GM18861 (cell line): ENCODE data around the gene PGR.
"Not testable (repeated sequence)": the region's sequence is repeated elsewhere in the genome, so short reads cannot be mapped to it uniquely, and the experiment has no call there.

Experiments used
- ATAC-seq: cut with Tn5 transposase; IDR thresholded peaks from one replicate; pipeline ENCODE4 v1.9.1; 2021; ENCODE audit not compliant: unreplicated experiment

PGR gene

DNA sequence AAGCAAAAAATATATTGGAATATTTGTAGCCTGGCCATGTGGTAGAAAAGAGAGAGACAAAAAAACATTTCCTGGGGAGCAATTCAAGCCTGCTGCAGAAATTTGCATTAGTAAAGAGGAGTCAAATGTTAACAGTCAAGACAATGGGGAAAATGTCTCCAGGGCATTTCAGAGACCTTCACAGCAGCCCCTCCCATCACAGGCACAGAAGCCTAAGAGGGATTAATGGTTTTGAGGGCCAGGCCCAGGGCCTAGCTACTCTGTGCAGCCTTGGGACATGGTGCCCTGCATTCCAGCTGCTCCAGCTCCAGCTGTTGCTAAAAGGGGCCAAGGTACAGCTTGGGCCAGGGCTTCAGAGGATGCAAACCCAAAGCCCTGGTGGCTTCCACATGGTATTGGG is 46.8 kb downstream of the PGR start:
- no peak for ATAC-seq

DNA sequence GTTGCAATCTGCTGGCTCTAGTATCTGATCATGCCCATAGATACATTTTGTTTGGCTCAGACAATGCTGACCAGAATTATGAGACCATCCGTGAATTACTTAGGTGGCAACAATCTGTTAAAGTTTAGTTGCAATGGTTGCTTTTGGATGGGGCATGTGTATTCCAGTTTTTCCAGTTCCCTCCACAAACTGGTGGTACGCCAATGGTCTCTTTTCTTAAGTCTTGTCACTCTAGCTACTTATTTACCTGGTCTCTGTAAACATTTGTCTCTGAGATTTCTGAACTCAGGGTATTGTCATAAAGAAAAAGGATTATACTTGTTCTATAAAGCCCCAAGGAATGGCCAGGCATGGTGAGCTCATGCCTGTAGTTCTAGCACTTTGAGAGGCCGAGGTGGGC is 65.9 kb downstream of the PGR start:
- ATAC-seq, result no peak

DNA sequence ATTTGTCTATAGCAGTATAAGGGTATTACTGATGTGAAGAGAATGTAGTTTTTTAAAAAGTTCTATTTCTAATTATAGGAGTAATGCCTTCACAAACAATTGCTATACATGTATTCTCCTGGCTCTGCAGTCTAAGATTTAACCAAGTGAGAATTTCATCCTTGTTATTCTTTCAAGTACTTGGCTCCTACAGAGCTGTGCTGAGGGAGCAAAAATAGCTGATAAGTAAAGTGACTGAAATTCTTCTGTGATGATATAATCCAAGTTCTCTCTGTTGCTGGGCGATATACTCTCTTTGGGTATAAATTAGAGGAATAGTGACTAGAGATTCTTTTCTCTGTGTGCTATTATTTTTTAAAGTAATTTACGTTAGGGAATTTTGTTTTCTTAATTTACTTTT is 68.0 kb downstream of the PGR start:
- ATAC-seq, result no peak

DNA sequence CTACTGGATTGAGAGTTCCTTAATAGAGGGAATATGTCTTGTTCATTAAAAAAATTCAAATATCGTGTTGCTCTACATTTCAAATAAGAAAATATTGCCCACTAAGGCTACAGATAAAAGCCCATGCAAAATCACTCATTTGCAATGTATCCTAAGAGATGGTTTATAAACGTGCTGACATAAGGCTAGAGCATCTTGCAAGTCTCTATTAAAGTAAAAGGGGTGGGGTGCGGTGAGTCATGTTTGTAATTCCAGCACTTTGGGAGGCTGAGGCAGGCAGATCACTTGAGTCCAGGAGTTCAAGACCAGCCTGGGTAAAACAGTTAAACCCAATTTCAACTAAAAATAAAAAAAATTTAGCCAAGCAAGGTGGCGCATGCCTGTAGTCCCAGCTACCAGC is 70.3 kb downstream of the PGR start:
- ATAC-seq, result no peak

DNA sequence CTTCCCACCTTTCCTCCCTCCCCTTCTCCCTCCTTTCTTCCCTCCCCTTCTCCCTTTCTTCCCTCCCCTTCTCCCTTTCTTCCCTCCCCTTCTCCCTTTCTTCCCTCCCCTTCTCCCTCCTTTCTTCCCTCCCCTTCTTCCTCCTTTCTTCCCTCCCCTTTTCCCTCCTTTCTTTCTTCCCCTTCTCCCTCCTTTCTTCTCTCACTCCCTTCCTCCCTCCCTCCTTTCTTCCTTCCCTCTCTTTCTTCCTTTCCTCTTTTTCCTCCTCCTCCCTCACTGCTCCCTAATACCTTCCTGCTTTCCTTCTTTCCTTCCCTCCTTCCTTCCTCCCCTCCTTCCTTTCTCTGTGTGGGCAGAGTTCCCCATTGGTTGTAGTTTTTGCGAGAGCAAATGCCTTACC is 76.1 kb downstream of the PGR start:
- ATAC-seq, result no peak

DNA sequence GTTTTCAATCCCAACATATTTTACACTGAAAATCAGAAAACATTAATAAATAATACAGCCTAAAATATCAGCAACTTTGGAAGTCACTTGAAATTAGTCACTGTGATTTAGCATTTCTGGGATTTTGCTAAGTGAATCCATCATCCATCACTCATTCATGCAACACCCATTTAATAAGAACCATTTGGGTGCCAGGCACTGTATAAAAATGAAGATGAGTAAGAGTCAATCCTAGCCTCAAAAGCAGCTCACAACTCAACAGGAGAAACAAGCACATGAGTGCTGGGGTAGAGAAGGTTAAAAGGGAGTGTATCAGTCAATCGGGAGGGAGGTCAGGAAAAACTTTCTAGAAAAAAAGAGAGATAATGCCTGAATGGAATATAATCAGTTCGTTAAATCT is 77.9 kb downstream of the PGR start:
- no peak for ATAC-seq

DNA sequence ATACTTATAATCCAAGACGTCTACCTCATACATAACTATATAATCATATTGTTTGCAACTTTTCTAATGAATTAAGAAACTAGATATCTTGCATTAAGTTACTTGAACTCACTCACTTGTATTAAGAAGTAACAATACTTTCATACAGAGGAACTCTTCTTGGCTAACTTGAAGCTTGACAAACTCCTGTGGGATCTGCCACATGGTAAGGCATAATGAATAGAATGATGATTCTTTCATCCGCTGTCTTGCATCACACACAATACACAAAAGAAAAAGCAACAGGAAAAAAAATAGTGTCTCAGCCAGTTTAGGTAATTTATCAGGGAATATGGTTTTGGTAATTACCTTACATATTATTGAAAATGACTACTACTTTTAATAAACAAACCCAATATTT is 79.8 kb downstream of the PGR start:
- ATAC-seq, result no peak

DNA sequence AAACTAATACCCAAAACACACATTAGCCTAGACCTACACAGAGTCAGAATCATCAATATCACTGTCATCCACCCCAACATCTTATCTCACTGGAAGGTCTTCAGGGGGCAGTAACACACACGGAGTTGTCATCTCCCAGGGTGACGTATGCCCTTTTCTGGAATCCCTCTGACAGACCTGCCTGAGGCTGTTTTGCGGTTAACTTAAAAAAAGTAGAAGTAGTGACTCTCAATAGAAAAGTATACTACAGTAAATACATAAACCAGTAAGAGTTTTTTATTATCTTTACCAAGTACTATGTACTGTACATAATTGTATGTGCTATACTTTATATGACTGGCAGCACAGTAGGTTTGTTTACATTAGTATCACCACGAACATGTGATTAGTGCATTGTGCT is 80.5 kb downstream of the PGR start:
- no peak for ATAC-seq

DNA sequence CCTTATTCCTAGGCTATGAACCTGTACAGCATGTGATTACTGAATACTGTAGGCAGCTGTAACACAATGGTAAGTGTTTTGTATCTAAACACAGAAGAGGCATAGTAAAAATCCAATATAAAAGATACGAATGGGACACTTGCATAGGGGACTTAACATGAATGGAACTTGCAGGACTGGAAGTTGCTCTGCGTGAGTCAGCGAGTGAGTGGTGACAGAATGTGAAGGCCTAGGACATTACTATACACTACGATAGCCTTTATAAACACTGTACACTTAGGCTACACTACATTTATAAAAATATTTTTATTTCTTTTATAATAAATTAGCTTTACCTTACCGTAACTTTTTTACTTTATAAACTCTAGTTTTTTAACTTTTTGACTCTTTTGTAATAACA is 81.1 kb downstream of the PGR start:
- no peak for ATAC-seq

DNA sequence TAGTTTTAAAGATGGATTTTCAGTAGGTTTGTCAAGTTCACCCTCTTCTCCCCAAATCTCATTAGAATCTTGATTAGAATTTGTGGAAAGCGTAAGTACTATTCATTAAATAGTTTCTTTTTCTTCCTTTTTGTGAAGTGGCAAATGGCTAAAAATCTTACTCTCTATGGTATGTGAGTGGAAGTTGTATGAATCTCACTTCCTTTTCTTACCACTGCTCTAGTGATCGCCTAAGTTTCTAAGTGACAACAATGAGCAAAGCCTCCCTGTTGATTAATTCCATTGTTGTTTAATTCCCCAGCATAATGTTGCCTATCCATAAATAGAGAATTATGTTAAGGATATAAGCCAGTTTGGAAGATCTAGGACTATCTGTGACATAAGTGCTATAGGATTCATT is 82.7 kb downstream of the PGR start:
- no peak for ATAC-seq

DNA sequence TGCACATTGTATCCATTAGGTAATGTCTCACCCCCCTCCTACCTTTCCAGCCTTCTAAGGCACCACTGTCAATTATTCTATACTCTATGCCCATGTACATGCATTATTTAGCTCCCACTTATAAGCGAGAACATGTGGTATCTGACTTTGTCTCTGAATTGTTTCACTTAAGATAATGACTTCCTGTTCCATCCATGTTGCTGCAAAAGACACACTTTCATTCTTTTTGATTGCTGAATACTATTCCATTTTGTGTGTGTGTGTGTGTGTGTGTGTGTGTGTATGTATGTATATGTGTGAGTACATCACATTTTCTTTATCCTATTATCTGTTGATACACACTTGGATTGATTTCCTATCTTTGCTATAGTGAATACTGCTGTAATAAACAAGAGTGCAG is 84.2 kb downstream of the PGR start:
- no peak for ATAC-seq

DNA sequence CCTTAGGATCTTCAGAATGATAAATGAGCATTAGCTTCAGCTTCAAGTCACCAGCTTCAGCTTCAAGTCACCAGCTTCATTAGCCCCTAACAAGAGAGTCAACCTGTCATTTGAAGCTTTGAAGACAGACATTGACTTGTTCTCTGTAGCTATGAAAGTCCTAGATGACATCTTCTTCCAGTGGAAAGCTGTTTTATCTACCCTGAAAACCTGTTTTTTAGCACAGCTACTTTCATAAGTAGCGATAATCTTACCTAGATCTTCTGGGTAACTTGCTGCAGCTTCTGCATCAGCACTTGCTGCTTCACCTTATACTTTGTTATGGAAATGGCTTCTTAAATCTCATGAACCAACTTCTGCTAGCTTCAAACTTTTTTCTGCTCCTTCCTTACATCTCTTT is 85.7 kb downstream of the PGR start:
- ATAC-seq, result no peak

DNA sequence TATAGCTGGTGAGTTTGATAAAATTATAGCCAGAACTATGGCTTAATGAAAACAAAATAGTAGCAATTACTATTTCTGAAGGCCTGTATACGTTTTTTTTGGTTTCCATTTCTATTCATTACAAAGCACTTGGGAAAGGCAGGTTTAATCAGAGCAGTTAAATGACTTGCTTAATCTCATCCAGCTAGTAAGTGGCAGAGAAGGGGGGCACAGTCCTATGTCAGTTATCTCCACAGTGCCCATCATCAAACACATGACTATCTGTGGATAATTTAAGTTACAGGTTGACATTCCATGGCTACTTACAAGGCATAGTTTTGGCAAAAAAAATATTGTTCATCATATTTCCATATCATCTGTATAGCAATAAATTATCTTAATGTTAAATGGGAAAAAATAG is 93.7 kb downstream of the PGR start:
- ATAC-seq, result no peak

DNA sequence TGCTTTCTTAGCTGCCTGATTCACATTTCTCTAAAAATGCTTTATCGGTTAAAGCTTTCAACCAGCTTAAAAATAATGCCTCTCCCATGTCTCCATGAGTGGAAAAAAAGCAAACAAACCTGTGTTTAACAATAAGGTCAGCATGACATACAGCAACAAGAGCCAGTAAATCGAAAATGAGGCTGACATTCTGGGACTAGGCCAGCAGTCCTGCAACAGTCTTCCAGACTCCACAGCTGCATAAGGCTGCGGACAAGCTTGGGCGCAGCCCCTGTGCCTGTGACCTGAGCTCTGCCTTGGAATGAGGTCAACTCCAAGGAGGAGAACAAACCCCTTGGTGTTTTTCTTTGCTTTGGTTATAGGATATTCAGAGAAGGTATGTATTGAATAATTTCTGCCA is 95.5 kb downstream of the PGR start:
- ATAC-seq, result no peak

DNA sequence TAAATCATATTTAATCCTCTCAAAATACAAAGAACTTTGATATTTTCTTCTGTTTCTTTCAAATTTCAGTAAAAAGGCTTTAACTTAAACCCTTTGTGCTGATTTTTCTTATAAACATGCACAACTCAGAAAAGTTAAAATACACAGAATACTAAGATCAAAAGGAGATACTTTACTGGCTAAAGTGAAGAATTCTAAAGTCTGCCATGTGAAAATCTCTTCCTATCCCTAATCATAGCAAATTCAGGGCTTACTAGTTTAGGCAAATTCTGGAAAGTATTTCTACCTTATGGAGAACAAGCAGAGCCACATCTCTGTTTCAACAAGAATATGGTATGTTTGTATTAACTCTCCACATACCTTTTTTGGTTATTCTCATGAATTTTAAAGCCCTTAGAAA is 96.6 kb downstream of the PGR start:
- no peak for ATAC-seq

DNA sequence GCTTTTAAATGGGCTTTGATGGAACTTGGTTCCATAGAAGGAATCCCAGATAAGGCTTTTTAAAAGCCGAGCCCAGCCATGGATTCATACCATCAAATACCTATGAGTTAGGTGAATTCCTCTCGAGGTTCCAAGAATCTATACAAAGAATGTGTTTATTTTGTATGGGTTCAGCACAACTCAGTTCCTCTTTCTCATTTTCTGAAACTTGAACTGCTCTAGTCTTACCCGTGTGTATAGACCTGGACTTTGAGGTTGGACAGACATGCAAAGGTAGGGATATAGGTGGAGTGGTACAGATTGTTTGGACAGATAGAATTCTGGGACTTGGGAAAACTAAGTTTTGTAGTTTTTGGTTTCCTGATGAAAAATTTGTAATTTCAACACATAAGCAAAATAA is 97.9 kb downstream of the PGR start:
- ATAC-seq, result no peak

DNA sequence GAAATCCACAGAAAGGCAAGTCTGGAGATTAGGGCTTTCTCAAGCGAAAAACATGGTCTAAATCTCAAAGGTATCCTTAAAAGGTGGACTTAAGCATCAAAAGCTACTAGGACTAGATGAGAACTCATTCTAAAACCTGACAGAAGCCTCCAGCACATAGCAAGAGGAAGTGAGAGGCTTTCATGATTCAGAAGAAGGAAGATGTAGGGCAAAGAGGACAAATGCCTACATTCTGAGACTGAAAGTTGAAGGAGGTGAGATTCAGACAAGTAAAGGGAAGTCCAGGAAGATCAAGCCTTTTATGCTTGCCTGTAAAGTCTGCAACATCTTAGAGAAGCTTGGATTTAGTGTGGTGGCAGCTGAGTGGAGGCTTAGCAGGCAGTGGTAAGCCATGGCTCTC is 98.9 kb downstream of the PGR start:
- ATAC-seq, result no peak

DNA sequence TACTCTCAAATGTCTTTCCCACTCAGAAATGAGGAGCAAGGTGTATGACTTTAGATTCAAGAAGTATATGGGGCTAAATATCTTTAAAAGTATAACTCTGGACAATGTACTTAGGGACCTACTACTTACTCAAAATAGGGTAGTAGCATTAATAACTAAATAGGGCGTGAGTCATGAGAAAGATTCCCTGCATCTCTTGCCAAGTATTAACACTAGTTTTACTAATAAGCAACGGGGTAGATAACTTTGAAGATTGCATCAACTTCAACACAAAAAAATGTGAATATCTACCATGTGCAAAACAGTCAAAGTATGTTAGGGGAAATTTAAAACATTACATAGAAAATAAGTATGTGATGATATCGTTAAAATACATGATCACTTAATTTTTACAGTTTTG is 99.6 kb downstream of the PGR start:
- ATAC-seq, result no peak

DNA sequence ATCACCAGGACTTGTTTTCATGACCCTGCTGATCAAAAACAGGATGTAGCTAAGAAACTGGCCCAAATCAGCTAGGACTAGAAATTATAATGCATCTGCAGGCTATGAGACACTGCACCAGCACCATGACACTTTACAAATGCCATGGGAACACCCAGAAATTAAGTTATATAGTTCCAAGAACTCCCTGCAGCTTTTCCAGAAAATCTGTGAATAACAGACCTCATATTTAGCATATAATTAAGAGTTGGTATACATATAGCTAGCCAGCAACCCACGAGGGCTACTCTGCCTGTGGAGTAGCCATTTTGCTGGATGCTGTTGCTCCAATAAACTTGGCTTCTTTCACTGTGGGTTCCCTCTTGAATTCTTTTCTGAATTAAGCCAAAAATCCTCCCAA is 101.0 kb downstream of the PGR start:
- no peak for ATAC-seq

DNA sequence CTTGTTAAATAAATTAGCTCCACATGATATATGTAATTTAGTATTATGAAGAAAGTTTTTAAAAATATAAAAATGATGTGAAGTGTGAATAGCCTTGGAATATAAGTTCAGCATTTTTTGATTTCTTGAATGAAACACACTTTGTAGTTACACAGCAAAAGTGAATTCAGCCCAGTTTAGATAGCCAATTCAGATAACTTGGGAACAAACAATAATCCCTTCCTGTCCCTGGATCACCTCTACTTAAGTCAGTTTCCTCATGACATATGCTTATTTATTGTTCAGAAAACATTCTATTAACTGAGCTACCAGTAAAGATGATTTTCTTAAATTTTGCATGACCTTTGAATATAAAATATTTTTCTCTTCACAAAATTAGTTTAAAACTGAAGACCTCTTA is 107.4 kb downstream of the PGR start:
- no peak for ATAC-seq

DNA sequence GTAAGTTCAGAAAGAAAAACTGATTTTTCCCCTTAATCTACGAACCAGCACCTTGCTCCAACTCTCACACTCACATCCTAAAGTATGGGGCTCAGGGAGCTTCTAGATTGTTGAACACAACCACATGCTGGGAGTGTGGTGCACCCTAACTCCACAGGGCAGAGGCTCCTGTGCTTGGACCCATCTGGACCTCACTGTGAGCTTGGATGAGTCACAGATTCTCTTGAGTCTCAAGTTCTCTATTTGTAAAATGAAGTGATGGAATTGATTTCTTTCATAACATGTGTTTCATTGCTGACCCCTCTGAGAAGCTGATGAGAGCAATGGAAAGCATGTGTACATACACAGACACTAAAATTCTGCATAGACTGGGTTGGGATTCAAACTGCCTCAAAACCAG is 109.7 kb downstream of the PGR start:
- no peak for ATAC-seq

DNA sequence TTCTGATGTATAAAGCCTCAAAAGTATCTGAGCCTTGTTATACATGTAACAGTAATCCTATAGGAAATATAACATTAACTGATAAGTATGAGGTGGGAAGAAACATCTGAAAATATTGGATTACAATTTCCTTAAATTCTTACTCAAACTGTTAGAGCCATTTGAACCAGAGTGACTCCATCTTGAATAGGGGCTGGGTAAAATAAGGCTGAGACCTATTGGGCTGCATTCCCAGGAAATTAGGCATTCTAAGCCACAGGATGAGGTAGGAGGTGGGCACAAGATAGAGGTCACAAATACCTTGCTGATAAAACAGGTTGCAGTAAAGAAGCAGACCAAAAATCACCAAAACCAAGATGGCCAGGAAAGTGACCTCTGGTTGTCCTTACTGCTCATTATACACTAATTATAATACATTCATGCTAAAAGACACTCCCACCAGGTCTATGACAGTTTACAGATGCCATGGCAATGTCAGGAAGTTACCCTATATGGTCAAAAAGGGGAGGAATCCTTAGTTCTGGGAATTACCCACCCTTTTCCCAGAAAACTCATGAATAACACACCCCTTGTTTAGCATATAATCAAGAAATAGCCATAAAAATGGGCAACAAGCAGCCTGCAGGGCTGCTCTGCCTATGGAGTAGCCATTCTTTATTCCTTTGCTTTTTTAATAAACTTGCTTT is 114.9 kb downstream of the PGR start:
- no peak for ATAC-seq

DNA sequence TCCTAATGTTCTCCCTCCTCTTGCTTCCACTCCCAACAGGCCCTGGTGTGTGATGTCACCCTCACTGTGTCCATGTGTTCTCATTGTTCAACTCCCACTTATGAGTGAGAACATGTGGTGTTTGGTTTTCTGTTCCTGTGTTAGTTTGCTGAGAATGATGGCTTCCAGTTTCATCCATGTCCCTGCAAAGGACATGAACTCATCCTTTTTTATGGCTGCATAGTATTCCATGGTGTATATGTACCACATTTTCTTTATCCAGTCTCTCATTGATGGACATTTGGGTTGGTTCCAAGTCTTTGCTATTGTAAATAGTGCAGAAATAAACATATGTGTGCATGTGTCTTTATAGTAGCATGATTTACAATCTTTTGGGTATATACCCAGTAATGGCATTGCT is 115.9 kb downstream of the PGR start:
- ATAC-seq, result not testable (repeated sequence)

DNA sequence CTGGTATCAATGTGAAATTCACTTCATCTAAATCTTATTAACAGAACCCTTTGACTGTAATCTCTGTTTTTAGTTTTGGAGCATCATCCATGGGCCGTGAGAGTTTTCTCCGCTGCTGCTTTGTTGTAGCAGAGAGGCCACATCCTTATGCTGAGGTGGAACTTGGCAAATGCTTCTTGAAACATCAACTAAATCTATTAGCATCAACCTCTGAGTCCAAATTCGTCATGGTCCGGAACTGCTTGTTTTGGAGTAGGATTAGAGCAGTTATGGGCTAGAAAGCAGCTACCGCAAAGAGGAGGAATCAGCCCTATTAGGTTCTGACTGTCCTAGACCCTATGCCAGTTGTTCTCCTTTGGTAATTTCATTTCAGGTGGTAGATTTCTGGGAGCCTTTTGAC is 117.7 kb downstream of the PGR start:
- ATAC-seq, result no peak
